Hepatocyte (in vitro differentiated cells): ENCODE measurements around the gene CCDC192. TPM values are rescaled to one million over a fixed set of nuclear protein-coding genes. Genes with fewer than 3 reads are reported as not detected.
A peak's percentile ranks its signal among the peaks of the same experiment; 100 is the strongest.

Experiments
- DNase-seq: peaks from one replicate; pipeline ENCODE4 v3.0.0-alpha.2; 2016; ENCODE audit warnings: low spot score
- H2AFZ ChIP-seq: fragments of 200-600 bp; sonication (generic); 2 replicates; pipeline ENCODE4 v1.6.0; 2016; ENCODE audit warnings: antibody characterized with exemption, mild to moderate bottlenecking
- H3K27ac ChIP-seq: fragments of 200-600 bp; sonication (generic); 2 replicates; pipeline ENCODE4 v1.5.1; 2016; ENCODE audit warnings: mild to moderate bottlenecking
- H3K27me3 ChIP-seq: fragments of 200-600 bp; sonication (generic); 2 replicates; pipeline ENCODE4 v1.6.1; 2016
- H3K36me3 ChIP-seq: fragments of 200-600 bp; sonication (generic); replicated peaks from 2 replicates; pipeline ENCODE4 v1.5.1; 2016; ENCODE audit warnings: low read depth; ENCODE audit not compliant: insufficient read depth
- H3K4me1 ChIP-seq: fragments of 200-600 bp; sonication (generic); 2 replicates; pipeline ENCODE4 v1.5.1; 2016; ENCODE audit warnings: mild to moderate bottlenecking, moderate library complexity; ENCODE audit not compliant: insufficient read depth
- H3K4me2 ChIP-seq: fragments of 200-600 bp; sonication (generic); 2 replicates; pipeline ENCODE4 v1.6.0; 2016
- H3K4me3 ChIP-seq: fragments of 200-600 bp; sonication (generic); 2 replicates; pipeline ENCODE4 v1.5.1; 2016; ENCODE audit warnings: mild to moderate bottlenecking
- H3K79me2 ChIP-seq: fragments of 200-600 bp; sonication (generic); 2 replicates; pipeline ENCODE4 v1.6.0; 2017; ENCODE audit warnings: mild to moderate bottlenecking
- H3K9me2 ChIP-seq: fragments of 200-600 bp; sonication (generic); replicated peaks from 2 replicates; pipeline ENCODE4 v1.6.0; 2017; ENCODE audit warnings: mild to moderate bottlenecking; ENCODE audit not compliant: insufficient read depth
- H3K9me3 ChIP-seq: fragments of 200-600 bp; sonication (generic); 2 replicates; pipeline ENCODE4 v1.5.1; 2016; ENCODE audit warnings: low read depth, mild to moderate bottlenecking
- H4K20me1 ChIP-seq: fragments of 200-600 bp; sonication (generic); 2 replicates; pipeline ENCODE4 v1.6.0; 2016; ENCODE audit warnings: mild to moderate bottlenecking; ENCODE audit not compliant: insufficient read depth, poor library complexity, severe bottlenecking
- CTCF ChIP-seq: fragments of 200-600 bp; sonication (generic); IDR thresholded peaks from 2 replicates; pipeline ENCODE4 v1.5.1; 2016; ENCODE audit warnings: antibody characterized with exemption, mild to moderate bottlenecking; ENCODE audit not compliant: poor library complexity
- EZH2 ChIP-seq: fragments of 200-600 bp; sonication (generic); IDR thresholded peaks from 2 replicates; pipeline ENCODE4 v1.6.1; 2016; ENCODE audit warnings: antibody characterized with exemption, mild to moderate bottlenecking, borderline replicate concordance
- EZH2phosphoT487 ChIP-seq: fragments of 200-600 bp; sonication (generic); IDR thresholded peaks from one replicate; pipeline ENCODE4 v1.6.1; 2018; ENCODE audit warnings: antibody characterized with exemption, mild to moderate bottlenecking, low read depth, moderate library complexity; ENCODE audit not compliant: unreplicated experiment, severe bottlenecking
- WGBS: methylation state at CpG from one replicate; pipeline ENCODE4 v1.1.6; 2016; ENCODE audit warnings: low lambda C conversion rate; ENCODE audit errors: missing lambda C conversion rate; 5-methylcytosine and 5-hydroxymethylcytosine counted together
- polyA plus RNA-seq: library from polyadenylated mRNA; unstranded; fragments of >200 nt; fragmentation: Nextera tagmentation; extraction: Ambion mirVana; gene quantifications from 2 replicates; pipeline ENCODE4 v1.2.1, GENCODE V29; 2016
- total RNA-seq: library from RNA; depleted of rRNA; stranded (reverse); fragments of >200 nt; gene quantifications from 2 replicates; pipeline ENCODE4 v1.2.3, GENCODE V29; 2014

CCDC192 gene
- total and polyA plus RNA-seq, 2 experiments from 2014 or later, result 0.39 TPM; not detected in 1

- H3K27ac ChIP-seq, result no peak overlapping the region
- H2AFZ ChIP-seq, result no peak overlapping the region
- no peak overlapping the region for H3K4me3 ChIP-seq
- WGBS, result 98% methylated on average over 2 of the region's 2 CpGs
- H3K27me3 ChIP-seq, result no peaks in the 10 kb centered on the region
- H3K9me3 ChIP-seq, result no peaks in the 10 kb centered on the region
- no peak overlapping the region for H3K4me2 ChIP-seq
- no peak for DNase-seq
- no peaks in the 10 kb centered on the region for H3K36me3 ChIP-seq
- no peaks in the 10 kb centered on the region for H3K9me2 ChIP-seq
- H3K79me2 ChIP-seq, result no peaks in the 10 kb centered on the region
- H4K20me1 ChIP-seq, result no peaks in the 10 kb centered on the region
- no peaks in the 10 kb centered on the region for H3K4me1 ChIP-seq
- TF ChIP-seq EZH2 (no peak), CTCF (no peak), EZH2phosphoT487 (no peak)
Measured at GRCh38 chr5:127906562-127907204, 203.5 kb downstream of the CCDC192 start.

GRCh38 chr5:127907907-127908306 lies 204.7 kb downstream of the CCDC192 start:
- DNase-seq, result no peak
- no peak overlapping the region for H2AFZ ChIP-seq
- H3K79me2 ChIP-seq, result no peaks in the 10 kb centered on the region
- no peak overlapping the region for H3K4me3 ChIP-seq
- TF ChIP-seq CTCF (no peak), EZH2phosphoT487 (no peak), EZH2 (no peak)
- no peaks in the 10 kb centered on the region for H3K36me3 ChIP-seq
- H3K9me2 ChIP-seq, result no peaks in the 10 kb centered on the region
- 73% methylated on average over 2 of the region's 2 CpGs for WGBS
- no peaks in the 10 kb centered on the region for H4K20me1 ChIP-seq
- no peak overlapping the region for H3K4me2 ChIP-seq
- H3K9me3 ChIP-seq, result no peaks in the 10 kb centered on the region
- no peak overlapping the region for H3K27ac ChIP-seq
- H3K4me1 ChIP-seq, result no peaks in the 10 kb centered on the region
- H3K27me3 ChIP-seq, result no peaks in the 10 kb centered on the region

- Histone ChIP-seq H3K4me2 (no peak overlapping the region), H3K27ac (no peak overlapping the region), H3K4me1 (no peaks in the 10 kb centered on the region), H3K4me3 (no peak overlapping the region), H3K9me3 (no peaks in the 10 kb centered on the region), H3K79me2 (no peaks in the 10 kb centered on the region), H3K36me3 (no peaks in the 10 kb centered on the region), H2AFZ (no peak overlapping the region), H3K27me3 (no peaks in the 10 kb centered on the region), H4K20me1 (no peaks in the 10 kb centered on the region), H3K9me2 (no peaks in the 10 kb centered on the region)
- TF ChIP-seq CTCF (peak; percentile 46), EZH2phosphoT487 (no peak), EZH2 (no peak)
- WGBS, result 41% methylated on average over 3 of the region's 3 CpGs
- DNase-seq, result peak; percentile 27
Measured at GRCh38 chr5:127909066-127909465, 205.9 kb downstream of the CCDC192 start.
